AG04449 (cell line): ENCODE data around the gene IFNAR1.

Source experiments
- CTCF ChIA-PET: fragments of 350-600 bp; formaldehyde crosslinking; extraction: SDS; loops from one replicate; lab custom pipeline; 2021; ENCODE audit warnings: antibody characterized with exemption; lab: Yijun Ruan, JAX
- POLR2A ChIA-PET: fragments of 400-600, 350-600 bp; formaldehyde crosslinking; extraction: SDS; loops from one replicate; lab custom pipeline; 2020; ENCODE audit warnings: antibody characterized with exemption, inconsistent platforms; lab: Yijun Ruan, JAX
- DNase-seq: peaks from one replicate; pipeline ENCODE4 v3.0.0-alpha.2; 2010; ENCODE audit warnings: low read depth, low spot score
- H3K4me3 ChIP-seq: 2 replicates; pipeline ENCODE4 v1.5.1; 2011; ENCODE audit warnings: low read depth, mild to moderate bottlenecking, control low read depth, low read length
- TF ChIP-seq, protein P1 (sequence below): IDR thresholded peaks from one replicate; pipeline ENCODE4 v1.5.1; 2011; ENCODE audit warnings: mild to moderate bottlenecking, moderate library complexity, low read length, control low read depth, inconsistent platforms; ENCODE audit not compliant: insufficient read depth; ENCODE audit errors: missing control alignments

IFNAR1 gene

DNA sequence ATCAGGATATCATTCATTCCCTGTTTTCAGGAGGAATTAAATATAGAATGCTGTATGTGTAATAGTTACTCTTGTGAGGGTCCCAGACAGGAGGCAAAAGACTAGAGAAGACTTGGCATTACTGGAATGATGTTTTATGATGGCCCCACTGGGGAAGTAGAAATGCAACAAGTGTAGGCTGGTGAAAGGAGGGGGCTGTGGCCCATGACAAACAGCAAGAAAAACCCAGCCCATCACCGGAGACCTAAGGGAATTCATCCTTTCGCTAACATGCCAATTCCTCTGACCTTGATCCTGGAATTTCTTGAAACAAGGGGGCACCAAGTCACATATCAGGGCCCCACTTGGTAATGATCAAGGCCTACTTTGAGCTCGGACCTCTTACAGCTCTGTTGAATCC is 72.9 kb downstream of the IFNAR1 start:
- no peak for DNase-seq
- no peak overlapping the region for H3K4me3 ChIP-seq
- POLR2A ChIA-PET, result no interaction called here
- TF ChIP-seq, protein P1, sequence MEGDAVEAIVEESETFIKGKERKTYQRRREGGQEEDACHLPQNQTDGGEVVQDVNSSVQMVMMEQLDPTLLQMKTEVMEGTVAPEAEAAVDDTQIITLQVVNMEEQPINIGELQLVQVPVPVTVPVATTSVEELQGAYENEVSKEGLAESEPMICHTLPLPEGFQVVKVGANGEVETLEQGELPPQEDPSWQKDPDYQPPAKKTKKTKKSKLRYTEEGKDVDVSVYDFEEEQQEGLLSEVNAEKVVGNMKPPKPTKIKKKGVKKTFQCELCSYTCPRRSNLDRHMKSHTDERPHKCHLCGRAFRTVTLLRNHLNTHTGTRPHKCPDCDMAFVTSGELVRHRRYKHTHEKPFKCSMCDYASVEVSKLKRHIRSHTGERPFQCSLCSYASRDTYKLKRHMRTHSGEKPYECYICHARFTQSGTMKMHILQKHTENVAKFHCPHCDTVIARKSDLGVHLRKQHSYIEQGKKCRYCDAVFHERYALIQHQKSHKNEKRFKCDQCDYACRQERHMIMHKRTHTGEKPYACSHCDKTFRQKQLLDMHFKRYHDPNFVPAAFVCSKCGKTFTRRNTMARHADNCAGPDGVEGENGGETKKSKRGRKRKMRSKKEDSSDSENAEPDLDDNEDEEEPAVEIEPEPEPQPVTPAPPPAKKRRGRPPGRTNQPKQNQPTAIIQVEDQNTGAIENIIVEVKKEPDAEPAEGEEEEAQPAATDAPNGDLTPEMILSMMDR, result no peak
- CTCF ChIA-PET, result interaction anchor here (2.3 to 2.8 kb wide), 2 partner anchors 36 to 48 kb away, joined by 6 to 9 read pairs; no protein-coding TSS in a partner anchor

DNA sequence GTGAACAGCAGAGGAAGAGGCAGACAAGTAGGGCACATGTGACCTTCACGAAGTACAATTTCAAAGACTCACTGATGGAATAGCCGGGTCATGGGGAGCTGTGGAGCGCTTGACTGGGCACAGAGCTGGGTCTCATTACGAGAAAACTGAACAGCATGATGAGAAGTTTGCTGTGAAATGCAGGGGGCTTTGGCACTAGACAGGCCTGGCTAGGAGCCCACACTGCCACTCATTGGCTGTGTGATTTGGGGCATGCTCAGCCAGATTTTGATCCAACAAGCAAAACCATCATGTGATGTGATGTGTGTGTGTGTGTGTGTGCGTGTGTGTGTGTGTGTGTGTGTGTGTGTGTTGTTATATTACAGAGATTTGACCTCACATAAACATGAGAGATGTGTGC is 73.6 kb downstream of the IFNAR1 start:
- ChIA-PET CTCF (interaction anchor here (2.3 kb wide), 1 partner anchor 47 kb away, joined by 6 read pairs; no protein-coding TSS in a partner anchor), POLR2A (no interaction called here)
- TF ChIP-seq, protein P1, result no peak
- no peak overlapping the region for H3K4me3 ChIP-seq
- DNase-seq, result no peak

DNA sequence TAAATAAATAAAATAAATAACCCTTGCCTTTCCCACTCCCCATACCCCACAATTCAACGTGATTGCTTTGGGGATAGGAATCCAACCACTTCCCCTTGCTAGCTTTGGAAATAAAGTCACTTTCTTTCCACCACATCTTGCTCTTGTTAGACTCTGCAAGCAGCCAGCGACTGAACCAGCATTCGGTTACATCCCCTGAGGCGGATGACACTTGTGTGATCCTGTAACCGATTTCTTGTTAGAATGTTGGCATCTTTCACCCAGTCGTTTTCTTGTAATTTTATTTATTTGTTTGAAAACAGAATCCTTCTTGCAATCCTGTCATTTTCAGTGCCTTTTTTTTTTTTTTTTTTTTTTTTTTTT is 76.8 kb downstream of the IFNAR1 start:
- TF ChIP-seq, protein P1, result no peak
- ChIA-PET POLR2A (no interaction called here), CTCF (interaction anchor here (0.7 to 1.7 kb wide), 3 partner anchors 9 to 40 kb away, joined by 3 to 5 read pairs (median 3); no protein-coding TSS in a partner anchor)
- H3K4me3 ChIP-seq, result no peak overlapping the region
- DNase-seq, result no peak

DNA sequence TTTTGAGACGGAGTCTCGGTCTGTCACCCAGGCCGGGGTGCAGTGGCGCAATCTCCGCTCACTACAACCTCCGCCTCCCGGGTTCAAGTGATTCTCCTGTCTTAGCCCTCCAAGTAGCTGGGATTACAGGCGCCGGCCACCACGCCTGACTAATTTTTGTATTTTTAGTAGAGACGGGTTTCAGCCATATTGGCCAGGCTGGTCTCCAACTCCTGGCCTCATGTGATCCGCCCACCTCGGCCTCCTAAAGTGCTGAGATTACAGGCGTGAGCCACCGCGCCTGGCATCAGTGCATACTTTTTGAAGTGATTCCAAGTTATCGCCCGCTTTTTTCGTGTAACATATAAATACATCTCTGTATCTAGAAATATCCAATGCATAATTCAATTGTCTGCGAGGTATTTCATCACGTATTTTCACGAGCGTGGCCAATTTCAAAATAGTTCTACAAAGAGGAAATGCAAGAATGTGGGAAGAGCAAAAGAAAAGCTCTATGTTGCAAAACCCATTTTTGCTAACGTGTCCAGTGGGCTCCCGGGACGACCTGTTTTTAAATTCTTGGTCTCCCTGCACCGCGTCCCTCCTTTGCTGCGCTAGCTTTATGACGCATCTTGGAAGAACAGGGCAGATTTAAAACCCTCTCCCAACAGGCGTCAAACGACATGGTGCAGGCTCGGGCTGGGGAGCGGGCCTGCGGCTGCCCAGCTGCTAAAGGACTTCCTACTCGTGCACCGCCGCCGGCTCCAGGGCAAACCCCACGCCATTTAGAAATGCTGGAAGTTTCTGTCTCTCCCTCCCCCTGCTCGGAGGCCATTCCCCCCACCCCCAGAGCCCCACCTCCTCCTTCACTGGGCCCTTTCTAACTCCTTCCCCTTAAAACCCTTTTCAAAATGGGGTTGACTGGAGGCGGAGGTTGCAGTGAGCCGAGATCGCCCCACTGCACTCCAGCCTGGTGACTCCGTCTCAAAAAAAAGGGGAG is 77.5 kb downstream of the IFNAR1 start:
- ChIA-PET CTCF (interaction anchor here (0.7 to 1.7 kb wide), 4 partner anchors 8 to 78 kb away, joined by 3 to 5 read pairs (median 3); partner anchors contain the start of gene TMEM50B), POLR2A (interaction anchor here (0.7 to 0.8 kb wide), 2 partner anchors 56 to 77 kb away, joined by 3 read pairs; partner anchors contain the start of gene TMEM50B)
- DNase-seq, result no peak
- H3K4me3 ChIP-seq, result peak overlapping the region; percentile 71
- TF ChIP-seq, protein P1, result no peak

DNA sequence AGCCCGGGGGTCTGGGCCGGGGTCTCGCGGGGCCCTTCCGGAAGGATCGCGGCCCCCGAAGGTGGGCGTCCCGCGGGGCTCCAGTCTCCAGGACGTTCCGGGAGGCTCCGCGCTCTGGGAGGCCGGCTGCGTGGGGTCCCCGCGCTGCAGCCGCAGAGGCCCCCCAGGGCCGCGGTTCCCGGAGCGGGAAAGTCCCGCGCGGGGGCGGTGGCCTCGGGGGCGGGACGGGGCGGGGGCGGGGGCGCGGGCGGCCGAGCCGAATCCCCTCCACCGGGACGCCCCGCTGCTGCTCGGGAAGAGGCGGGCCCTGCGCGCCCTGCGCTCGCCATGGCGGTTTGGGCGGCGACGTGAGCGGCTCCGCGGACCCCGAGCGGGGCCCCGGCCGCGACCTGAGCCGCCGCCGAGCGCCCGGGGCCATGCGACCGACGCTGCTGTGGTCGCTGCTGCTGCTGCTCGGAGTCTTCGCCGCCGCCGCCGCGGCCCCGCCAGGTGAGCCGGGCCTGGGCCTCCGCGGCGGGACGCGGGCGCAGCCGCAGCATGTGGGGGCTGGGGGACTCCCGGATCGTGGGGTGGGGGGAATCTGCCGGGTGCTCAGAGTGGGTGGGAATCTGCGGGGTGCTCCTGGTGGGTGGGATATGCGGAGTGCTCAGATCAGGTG is 78.5 kb downstream of the IFNAR1 start, which contains the start of gene IFNGR2:
Gene IFNGR2 (plus strand): TSS at position 286 of the 658 bp plus-strand sequence. CDS start 131 bp downstream, at position 417.
- CTCF ChIA-PET, result interaction anchor here (2.1 kb wide), 1 partner anchor 42 kb away, joined by 7 read pairs; no protein-coding TSS in a partner anchor
- POLR2A ChIA-PET, result no interaction called here
- DNase-seq, result no peak

More for the DNA sequence above, 78.5 kb downstream of the IFNAR1 start, which contains the start of gene IFNGR2:
- TF ChIP-seq, protein P1, result no peak
- peak within 1 kb of the TSS; percentile 71 for H3K4me3 ChIP-seq
